SK-N-SH (cell line): Measurements from ENCODE around the gene MAP4.

Experiments used
- EP300 ChIP-seq, 2 experiments: IDR thresholded peaks; 2 replicates each; pipeline versions ENCODE4 v1.4.0 to v1.6.1; 2012; ENCODE audit warnings: borderline replicate concordance in 1 of 2, low read depth in 1 of 2, low read length in 1 of 2
- GATA2 ChIP-seq: sonication (generic); formaldehyde crosslinking; IDR thresholded peaks from 2 replicates; pipeline ENCODE4 v1.5.0; 2020; ENCODE audit warnings: mild to moderate bottlenecking, missing genetic modification reagents
- JUND ChIP-seq: IDR thresholded peaks from 2 replicates; pipeline ENCODE4 v1.4.0; 2012
- POLR2AphosphoS5 ChIP-seq: IDR thresholded peaks from 2 replicates; pipeline ENCODE4 v1.6.1; 2012; ENCODE audit warnings: low read depth, low read length
- RAD21 ChIP-seq: IDR thresholded peaks from 2 replicates; pipeline ENCODE4 v1.6.1; 2012; ENCODE audit warnings: mild to moderate bottlenecking, low read length
- SIN3A ChIP-seq: IDR thresholded peaks from 2 replicates; pipeline ENCODE4 v1.6.1; 2012; ENCODE audit warnings: low read depth, mild to moderate bottlenecking, low read length, moderate library complexity, borderline replicate concordance
- TAF1 ChIP-seq: IDR thresholded peaks from 2 replicates; pipeline ENCODE4 v1.6.1; 2012; ENCODE audit warnings: low read depth, mild to moderate bottlenecking, low read length, moderate library complexity, borderline replicate concordance
- TEAD4 ChIP-seq: IDR thresholded peaks from 2 replicates; pipeline ENCODE4 v1.4.0; 2012; ENCODE audit warnings: mild to moderate bottlenecking, borderline replicate concordance; ENCODE audit not compliant: insufficient read depth
- YY1 ChIP-seq: IDR thresholded peaks from 2 replicates; pipeline ENCODE4 v1.4.0; 2012; ENCODE audit warnings: low read depth, mild to moderate bottlenecking
- TF ChIP-seq, protein P1 (sequence below): fragments of 150-350 bp; IDR thresholded peaks from 2 replicates; pipeline ENCODE4 v1.6.1; 2017; ENCODE audit warnings: antibody characterized with exemption, low read length, low read depth, borderline replicate concordance
- TF ChIP-seq, protein P2 (sequence below): fragments of 200-600 bp; sonication (generic); IDR thresholded peaks from 2 replicates; pipeline ENCODE4 v1.6.1; 2017; ENCODE audit warnings: antibody characterized with exemption, mild to moderate bottlenecking, moderate library complexity
- TF ChIP-seq, protein P3 (sequence below): IDR thresholded peaks from 2 replicates; pipeline ENCODE4 v1.6.1; 2012; ENCODE audit warnings: mild to moderate bottlenecking, low read depth, low read length, moderate library complexity
- TF ChIP-seq, protein P4 (sequence below): IDR thresholded peaks from 2 replicates; pipeline ENCODE4 v1.4.0; 2012; ENCODE audit warnings: low read depth
- TF ChIP-seq, protein P5 (sequence below): IDR thresholded peaks from 2 replicates; pipeline ENCODE4 v1.4.0; 2012; ENCODE audit warnings: low read depth, borderline replicate concordance

DNA sequence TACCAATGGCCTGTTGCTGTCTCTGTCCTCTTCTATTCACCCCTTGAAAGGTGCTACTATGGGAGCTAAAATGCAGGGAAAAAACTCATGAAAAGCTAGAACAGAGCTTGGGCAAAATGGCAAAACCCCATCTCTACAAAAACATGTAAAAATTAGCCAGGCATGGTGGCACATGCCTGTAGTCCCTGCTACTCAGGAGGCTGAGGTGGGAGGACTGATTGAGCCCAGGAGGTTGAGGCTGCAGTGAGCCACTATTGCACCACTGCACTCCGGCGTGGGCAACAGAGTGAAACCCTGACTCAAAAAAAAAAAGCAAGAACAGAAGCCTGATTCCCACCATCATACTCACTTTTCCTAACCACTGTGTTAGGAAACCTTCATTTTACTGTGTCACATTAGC, 1.9 kb downstream of the MAP4 start:
- TF ChIP-seq, protein P1, sequence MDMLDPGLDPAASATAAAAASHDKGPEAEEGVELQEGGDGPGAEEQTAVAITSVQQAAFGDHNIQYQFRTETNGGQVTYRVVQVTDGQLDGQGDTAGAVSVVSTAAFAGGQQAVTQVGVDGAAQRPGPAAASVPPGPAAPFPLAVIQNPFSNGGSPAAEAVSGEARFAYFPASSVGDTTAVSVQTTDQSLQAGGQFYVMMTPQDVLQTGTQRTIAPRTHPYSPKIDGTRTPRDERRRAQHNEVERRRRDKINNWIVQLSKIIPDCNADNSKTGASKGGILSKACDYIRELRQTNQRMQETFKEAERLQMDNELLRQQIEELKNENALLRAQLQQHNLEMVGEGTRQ, result no peak
- TF ChIP-seq, protein P2, sequence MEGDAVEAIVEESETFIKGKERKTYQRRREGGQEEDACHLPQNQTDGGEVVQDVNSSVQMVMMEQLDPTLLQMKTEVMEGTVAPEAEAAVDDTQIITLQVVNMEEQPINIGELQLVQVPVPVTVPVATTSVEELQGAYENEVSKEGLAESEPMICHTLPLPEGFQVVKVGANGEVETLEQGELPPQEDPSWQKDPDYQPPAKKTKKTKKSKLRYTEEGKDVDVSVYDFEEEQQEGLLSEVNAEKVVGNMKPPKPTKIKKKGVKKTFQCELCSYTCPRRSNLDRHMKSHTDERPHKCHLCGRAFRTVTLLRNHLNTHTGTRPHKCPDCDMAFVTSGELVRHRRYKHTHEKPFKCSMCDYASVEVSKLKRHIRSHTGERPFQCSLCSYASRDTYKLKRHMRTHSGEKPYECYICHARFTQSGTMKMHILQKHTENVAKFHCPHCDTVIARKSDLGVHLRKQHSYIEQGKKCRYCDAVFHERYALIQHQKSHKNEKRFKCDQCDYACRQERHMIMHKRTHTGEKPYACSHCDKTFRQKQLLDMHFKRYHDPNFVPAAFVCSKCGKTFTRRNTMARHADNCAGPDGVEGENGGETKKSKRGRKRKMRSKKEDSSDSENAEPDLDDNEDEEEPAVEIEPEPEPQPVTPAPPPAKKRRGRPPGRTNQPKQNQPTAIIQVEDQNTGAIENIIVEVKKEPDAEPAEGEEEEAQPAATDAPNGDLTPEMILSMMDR, result no peak
- TF ChIP-seq YY1 (no peak), TEAD4 (no peak), SIN3A (no peak), POLR2AphosphoS5 (no peak), EP300 (IDR thresholded peaks at IDR 0.05; ENCODE audit: borderline replicate concordance in 1 of 2, low read depth in 1 of 2, low read length in 1 of 2) (no peak), TAF1 (no peak), RAD21 (no peak), GATA2 (CRISPR knock-in tag) (no peak), JUND (no peak)
- TF ChIP-seq, protein P3, sequence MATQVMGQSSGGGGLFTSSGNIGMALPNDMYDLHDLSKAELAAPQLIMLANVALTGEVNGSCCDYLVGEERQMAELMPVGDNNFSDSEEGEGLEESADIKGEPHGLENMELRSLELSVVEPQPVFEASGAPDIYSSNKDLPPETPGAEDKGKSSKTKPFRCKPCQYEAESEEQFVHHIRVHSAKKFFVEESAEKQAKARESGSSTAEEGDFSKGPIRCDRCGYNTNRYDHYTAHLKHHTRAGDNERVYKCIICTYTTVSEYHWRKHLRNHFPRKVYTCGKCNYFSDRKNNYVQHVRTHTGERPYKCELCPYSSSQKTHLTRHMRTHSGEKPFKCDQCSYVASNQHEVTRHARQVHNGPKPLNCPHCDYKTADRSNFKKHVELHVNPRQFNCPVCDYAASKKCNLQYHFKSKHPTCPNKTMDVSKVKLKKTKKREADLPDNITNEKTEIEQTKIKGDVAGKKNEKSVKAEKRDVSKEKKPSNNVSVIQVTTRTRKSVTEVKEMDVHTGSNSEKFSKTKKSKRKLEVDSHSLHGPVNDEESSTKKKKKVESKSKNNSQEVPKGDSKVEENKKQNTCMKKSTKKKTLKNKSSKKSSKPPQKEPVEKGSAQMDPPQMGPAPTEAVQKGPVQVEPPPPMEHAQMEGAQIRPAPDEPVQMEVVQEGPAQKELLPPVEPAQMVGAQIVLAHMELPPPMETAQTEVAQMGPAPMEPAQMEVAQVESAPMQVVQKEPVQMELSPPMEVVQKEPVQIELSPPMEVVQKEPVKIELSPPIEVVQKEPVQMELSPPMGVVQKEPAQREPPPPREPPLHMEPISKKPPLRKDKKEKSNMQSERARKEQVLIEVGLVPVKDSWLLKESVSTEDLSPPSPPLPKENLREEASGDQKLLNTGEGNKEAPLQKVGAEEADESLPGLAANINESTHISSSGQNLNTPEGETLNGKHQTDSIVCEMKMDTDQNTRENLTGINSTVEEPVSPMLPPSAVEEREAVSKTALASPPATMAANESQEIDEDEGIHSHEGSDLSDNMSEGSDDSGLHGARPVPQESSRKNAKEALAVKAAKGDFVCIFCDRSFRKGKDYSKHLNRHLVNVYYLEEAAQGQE, result no peak
- TF ChIP-seq, protein P4, sequence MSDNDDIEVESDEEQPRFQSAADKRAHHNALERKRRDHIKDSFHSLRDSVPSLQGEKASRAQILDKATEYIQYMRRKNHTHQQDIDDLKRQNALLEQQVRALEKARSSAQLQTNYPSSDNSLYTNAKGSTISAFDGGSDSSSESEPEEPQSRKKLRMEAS, result no peak
- TF ChIP-seq, protein P5, sequence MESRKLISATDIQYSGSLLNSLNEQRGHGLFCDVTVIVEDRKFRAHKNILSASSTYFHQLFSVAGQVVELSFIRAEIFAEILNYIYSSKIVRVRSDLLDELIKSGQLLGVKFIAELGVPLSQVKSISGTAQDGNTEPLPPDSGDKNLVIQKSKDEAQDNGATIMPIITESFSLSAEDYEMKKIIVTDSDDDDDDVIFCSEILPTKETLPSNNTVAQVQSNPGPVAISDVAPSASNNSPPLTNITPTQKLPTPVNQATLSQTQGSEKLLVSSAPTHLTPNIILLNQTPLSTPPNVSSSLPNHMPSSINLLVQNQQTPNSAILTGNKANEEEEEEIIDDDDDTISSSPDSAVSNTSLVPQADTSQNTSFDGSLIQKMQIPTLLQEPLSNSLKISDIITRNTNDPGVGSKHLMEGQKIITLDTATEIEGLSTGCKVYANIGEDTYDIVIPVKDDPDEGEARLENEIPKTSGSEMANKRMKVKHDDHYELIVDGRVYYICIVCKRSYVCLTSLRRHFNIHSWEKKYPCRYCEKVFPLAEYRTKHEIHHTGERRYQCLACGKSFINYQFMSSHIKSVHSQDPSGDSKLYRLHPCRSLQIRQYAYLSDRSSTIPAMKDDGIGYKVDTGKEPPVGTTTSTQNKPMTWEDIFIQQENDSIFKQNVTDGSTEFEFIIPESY, result no peak
